ENCODE measurements around the gene C9orf57.
"Not testable (repeated sequence)": the region's sequence is repeated elsewhere in the genome, so short reads cannot be mapped to it uniquely, and the experiment has no call there.

Gene C9orf57, protein sequence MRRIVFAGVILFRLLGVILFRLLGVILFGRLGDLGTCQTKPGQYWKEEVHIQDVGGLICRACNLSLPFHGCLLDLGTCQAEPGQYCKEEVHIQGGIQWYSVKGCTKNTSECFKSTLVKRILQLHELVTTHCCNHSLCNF

DNA sequence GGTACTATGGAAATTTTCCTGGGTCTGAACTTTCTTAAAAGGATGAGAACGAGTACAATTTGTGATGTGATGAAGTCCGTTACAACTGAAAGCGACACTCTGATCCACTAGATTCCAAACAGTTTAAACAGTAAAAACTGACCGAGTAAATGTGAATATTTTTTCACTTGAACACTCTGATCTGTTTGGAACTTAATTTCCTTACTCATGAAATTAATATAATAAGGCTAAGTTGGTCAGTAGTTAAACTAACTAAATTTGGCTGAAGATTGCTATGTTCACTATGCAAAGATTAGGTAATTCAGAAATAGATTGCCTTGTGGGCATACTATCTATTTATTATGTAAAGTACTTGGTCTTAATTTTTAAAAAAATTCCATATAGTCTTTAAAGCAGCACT lies at the start of gene C9orf57:
TSS of gene C9orf57 (minus strand) at position 101 of the 400 bp plus-strand sequence. CDS start 1,282 bp downstream, outside the sequence.
- no peak for DNase-seq (ENCODE audit: low read depth, low spot score)

DNA sequence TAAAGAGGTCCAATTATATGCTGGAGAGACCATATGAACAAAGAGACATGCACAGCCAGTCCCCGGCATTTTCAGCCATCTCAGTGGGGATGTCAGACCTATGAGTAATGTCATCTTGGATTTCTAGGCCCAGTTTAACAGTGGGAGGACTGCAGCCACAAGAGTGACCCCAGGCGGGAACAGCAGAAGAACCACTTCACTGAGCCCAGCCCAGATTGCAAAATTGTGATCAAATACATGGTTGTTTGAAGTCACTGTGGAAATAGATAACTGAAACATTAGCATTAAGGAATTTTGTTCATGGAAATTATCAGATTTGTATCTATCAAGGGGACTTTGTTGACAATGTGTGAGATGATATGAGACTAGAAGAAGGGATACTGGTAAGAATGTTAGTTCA lies 42.1 kb upstream of the C9orf57 start:
- no peak for DNase-seq (ENCODE audit: low read depth, low spot score)

DNA sequence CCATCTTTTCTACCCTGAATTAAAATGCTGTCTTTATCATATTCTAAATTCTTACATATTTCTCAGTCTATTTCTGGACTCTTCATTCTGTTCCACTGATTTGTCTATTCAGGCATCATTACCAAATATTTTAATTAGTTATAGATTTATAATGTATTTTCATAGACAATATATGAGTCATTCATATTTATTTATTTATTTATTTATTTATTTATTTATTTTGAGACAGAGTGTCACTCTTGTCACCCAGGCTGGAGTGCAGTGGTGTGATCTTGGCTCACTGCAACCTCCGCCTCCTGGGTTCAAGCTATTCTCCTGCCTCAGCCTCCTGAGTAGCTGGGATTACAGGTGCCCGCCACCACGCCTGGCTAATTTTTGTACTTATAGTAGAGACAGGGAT lies 35.1 kb upstream of the C9orf57 start:
- DNase-seq (ENCODE audit: low read depth, low spot score) = not testable (repeated sequence)

DNA sequence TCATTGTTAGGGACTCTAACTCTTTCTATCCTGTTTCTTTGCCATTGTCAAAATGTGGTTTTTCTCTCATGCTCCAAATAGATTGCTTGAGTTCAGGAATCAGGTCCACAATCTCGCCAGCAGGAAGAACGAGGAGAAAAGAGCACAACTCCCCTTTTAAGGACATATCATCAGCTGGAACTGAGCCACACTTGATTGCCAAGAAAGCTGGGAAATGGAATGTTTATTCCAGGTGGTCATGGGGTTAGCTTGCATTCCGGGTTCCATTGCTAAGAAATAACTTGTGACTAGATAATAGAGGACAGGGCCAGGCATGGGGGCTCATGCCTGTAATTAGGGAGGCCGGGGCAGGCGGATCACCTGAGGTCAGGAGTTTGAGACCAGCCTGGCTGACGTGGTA lies 32.4 kb upstream of the C9orf57 start:
- no peak for DNase-seq (ENCODE audit: low read depth, low spot score)

DNA sequence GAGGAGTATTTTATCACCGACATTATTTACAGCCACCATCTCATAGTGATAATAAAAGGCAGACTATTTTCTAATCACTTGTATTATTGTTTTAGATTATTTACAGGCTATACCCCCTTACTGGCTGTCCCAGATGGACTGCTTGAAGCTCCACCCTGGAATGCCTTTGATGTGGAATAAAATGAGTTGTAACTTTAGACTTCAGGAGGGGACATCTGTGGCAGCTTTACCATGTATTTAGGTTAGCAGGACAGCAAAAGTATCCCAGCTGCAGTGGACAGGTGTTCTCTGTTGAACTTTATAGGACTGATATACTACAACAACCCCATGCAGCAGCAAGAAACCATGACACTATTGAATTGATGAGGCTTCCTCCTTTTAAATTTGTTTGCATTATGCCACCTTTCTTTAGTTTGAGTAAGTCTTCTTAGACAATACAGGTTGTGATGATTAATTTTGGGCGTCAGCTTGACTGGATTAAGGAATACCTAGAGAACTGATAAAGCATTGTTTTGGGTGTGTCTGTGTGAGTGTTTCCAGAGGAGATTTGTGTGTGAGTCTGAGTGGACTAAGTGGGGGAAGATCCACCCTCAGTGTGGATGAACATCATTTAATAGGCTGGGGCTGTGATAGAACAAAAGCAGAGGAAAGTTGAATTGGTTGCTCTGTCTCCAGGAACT lies 29.2 kb upstream of the C9orf57 start:
- no peak for DNase-seq (ENCODE audit: low read depth, low spot score)

DNA sequence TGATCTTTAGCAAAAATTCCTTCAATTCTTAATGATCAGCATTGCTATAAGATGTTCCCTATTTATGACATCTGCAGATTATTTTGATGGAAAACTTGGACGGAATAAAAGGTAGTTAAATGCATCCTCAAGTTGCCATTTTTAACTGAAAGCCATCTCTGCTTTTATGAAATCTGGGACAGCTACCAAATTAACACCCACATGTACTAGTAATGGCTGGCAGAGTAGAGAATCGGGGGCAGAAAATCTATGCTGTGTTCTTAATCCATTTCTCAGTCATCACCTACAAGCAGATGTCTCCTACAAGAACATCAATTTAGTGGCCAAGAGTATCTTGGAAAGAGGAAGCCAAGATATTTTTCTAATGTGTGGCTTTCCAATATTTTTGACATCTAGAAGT lies 22.1 kb upstream of the C9orf57 start:
- no peak for DNase-seq (ENCODE audit: low read depth, low spot score)

DNA sequence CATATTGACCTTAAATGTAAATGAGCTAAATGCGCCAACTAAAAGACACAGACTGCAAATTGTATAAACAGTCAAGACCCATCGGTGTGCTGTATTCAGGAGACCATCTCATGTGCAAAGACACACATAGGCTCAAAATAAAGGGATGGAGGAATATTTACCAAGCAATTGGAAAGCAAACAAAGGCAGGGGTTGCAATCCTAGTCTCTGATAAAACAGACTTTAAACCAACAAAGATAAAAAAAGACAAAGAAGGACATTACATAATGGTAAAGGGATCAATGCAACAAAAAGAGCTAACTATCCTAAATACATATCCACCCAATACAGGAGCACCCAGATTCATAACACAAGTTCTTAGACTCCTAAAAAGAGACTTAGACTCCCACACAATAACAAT lies 14.3 kb upstream of the C9orf57 start:
- not testable (repeated sequence) for DNase-seq (ENCODE audit: low read depth, low spot score)

DNA sequence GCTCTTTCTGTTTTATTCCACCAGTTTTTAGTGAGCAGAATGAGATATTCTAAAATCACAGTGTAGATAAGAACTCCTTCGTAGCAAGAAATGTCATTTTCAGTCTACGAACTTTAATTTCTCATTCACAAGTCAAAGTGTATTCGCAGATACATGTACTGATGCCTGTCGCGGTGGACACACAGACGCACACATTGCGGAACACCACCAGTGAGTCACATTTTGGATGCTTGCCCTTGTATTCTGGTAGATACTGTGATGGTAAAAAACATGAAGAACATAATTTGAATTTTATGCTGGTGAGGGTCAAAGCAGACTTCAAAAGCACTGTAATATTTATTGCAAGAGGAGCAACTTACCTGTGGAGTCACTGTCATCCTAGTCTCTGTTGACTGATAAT lies 4.7 kb upstream of the C9orf57 start:
- DNase-seq (ENCODE audit: low read depth, low spot score) = no peak

DNA sequence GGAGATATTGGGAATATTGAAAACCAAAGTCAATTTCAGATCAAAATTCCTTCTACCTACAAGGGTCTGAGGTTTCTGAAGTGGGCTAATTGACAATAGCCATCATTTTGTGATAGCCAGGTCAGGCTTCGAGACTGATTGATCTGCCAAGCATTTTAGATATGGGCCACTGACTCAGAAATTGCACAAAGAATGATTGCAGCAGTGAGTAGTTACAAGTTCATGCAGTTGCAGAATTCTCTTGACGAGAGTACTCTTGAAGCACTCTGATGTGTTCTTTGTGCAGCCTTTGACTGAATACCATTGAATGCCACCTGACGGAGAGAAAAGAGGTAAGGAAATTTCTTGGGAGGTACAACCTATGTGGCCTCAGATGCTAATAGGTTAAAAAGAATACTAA lies 8.3 kb downstream of the C9orf57 start:
- no peak for DNase-seq (ENCODE audit: low read depth, low spot score)

DNA sequence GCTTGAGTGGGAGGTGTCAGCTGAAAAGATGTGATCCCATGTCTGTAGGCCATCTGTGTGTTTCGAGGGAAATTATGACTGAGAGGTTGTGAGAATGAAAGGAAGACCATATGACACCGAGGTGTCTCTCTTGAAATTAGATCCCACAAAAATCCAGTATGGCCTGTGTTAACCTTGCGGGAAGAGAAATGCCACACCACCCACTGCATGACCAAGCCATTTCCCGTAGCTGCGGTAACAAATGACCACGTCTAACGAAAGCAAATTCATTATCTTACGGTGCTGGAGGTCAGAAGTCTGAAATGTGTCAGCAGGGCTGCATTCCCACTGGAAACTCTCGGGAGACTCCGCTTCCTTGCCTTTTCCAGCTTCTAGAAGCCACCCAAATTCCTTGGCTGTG lies 11.6 kb downstream of the C9orf57 start:
- no peak for DNase-seq (ENCODE audit: low read depth, low spot score)

DNA sequence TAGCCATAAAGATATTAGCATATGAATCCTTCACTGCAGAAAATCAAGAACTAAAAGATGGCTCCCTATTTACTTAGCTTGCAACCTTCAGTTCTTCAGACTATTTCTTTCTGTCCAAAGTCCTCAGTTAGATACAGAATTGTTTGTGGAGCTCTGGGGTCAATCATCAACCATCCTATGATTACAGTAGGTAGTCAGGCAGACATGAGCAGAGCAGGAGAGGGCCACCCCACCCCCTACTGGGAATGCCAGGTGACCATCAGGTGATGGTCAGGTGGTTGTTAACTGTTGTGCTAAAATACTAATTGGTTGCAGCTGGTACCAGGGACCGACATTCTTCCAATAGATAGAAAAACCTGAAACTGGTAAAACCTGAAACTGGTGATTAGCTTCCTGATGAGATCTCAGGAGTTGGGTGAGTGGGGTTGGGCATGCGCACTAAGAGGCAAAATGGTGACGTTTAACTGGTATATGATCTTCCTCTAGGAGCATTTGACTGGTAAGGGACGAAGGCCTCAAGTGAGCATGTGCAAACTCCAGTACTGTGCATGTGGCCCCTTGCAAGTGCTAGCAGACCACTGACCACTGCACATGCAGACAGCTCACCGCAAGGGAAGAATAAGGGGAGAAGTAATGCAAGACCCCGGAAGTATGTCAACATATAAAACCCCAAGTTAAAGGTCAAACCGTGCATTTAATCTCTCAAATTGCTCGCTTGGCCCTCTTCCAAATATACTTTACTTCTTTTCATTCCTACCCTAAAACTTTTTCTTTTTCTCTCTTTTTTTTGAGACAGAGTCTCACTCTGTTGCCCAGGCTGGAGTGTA lies 13.6 kb downstream of the C9orf57 start:
- DNase-seq (ENCODE audit: low read depth, low spot score) = no peak

DNA sequence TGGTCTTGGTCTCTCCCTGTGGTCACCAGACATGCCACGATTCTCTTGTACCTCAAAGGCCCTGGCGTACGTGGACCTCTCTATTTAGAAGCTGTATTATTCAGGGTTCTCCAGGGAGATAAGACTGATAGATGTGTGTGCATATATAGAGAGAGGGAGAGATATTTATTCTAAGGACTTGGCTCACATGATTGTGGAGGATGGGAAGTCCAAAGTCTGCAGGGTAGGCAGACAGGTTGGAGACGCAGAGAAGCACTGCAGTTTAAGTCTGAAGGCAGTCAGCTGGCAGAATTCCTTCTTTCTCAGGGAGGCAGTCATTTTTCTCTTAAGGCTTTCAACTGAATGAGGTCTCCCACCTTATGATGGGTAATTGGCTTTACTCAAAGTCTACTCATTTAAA lies 16.3 kb downstream of the C9orf57 start:
- DNase-seq (ENCODE audit: low read depth, low spot score) = no peak

DNA sequence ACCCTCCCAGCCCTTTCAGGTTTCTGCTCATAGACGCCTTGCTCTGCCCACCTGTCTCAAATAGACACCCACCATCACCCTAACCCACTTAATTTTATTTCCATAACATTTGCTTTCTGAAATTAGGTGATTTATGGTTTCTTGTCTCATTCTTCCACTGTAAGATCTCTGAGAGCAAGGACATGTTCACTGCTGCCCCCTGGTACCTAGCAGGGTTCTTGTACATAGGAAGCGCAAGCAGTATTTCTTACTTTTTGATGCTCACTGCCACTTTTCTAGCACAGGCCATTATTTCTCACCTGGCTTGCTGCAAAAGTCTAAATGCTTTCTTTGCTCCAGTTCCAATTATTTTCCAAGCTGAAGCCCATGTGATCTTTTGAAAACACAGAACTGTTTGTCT lies 16.8 kb downstream of the C9orf57 start:
- DNase-seq (ENCODE audit: low read depth, low spot score) = no peak

DNA sequence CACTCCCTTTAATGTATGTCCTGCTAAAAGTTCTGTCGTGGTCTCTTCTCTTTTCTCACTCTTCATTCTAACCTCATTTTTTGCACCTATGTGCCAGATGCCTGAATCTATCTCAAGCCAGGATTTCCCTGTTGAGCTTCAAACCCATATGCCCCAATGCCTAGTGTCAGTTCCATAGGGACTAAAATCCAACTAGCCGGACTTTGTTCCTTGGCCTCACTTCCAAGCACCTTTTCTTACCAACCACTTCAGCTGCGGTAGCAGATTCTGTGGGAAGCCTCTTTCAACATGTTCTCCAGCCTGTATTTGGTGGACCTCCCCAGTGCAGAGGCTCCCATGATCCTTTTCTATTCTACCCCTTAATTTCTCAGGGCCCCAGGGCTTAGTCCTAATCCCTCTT lies 17.5 kb downstream of the C9orf57 start:
- no peak for DNase-seq (ENCODE audit: low read depth, low spot score)

DNA sequence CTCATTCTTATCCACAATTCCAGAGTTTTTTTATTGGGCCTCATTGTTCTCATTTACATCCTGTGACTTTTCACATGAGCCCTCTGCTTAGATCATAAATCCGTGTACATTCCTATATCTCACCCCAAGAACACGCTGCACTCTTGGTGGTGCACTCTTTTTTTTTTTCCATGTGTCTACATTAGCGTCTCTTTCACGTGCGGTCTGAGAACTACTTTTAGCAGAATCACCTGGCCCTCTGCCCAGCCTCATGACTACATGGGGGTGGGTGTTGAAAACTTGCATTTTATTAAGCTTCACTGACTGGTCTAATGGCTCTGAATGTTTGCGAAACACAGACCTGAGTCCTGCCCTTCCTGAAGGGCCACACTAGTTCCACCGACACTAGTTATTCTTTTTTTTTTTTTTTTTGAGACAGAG lies 18.6 kb downstream of the C9orf57 start:
- no peak for DNase-seq (ENCODE audit: low read depth, low spot score)

DNA sequence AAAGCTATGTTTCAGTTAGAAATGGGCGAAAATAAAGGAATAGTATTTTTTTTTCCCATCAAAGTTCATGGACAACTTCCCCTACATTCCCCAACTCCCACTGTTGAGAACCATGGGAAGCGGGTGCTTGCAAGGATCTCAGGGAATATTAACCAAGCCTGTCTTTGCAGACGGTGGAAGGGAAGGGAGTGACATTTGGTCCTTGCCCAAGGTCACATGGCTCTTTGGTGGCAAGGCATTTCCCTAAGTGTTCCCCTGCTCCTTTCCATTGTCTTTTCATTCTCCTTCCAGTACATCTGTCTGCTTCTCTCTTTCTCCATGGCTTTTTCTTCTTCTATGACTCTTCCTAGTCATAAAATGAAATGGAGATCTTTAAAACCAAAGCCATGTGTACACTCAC lies 19.0 kb downstream of the C9orf57 start:
- DNase-seq (ENCODE audit: low read depth, low spot score) = no peak

DNA sequence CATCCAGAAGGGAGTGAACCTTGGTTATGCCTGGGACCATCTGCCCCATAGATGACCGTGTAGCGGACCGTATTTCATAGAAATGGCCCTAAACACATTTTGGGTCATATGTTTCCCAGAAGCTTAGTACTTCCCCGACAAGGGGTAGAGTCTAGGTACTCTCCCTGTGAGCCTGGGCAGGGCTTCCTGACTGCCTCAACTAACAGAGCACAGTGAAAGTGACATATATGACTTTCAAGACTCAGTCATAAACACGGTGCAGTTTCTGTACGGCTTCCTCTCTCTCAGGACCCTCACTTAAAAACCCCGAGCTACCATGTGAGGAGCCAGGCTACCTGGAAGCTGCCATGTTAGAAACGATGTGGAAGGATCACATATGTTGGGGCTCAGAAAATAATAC lies 20.9 kb downstream of the C9orf57 start:
- DNase-seq (ENCODE audit: low read depth, low spot score) = no peak

DNA sequence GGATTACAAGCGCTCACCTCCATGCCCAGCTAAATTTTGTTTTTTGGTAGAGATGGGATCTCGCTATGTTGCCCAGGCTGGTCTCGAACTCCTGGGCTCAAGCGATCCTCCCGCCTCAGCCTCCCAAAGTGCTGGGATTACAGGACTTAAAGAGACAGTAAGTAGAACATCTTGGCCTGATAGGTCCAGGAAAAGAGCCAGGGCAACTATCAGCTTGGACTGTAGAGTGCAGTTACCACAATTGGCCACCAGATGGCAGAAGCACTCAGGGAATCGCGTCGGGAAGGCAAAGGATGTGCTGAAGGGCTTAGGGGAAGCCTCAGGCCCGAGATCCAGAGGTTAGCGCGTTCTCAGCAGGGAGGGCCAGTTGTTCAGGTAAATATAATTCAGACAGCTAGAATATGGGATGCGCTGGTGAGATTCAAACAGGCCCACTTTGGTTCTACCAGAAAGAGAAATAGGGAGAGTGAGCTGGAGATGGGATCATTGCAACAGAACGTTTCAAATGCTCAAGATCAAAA lies 21.5 kb downstream of the C9orf57 start:
- peak; percentile 27 for DNase-seq (ENCODE audit: low read depth, low spot score)

DNA sequence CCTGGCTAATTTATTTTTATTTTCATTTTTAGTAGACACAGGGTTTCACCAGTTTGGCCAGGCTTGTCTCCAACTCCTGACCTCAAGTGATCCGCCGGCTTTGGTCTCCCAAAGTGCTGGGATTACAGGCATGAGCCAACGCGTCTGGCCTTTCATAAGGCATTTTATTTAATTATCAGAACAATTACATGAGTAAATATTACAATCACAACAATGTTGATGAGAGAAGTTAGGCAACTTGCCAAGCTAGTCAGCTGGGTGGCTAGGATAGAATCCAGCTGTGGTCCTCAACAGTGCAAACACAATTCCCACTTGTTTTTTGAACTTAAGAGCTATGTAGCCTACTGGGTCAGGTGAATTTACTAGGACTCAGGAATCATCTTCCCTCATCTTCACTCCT lies 22.0 kb downstream of the C9orf57 start:
- no peak for DNase-seq (ENCODE audit: low read depth, low spot score)

DNA sequence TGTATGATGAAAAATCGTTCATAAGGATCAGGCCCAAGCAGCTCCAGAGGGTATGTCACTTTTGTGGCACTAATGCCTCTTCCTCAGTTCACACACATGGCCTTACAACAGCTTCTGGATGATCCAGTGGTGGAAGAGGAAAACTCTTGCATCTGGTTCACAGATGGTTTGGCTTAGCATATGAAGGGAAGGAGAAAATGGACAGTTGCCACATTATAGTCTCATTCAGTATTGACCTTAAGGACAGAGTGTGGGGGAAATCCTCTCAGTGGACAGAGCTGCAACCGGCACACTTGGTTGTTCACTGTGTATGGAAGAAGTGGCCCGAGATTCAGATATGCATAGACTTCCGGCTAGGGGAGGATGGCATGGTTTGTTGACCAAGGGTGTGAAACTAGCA lies 22.8 kb downstream of the C9orf57 start:
- no peak for DNase-seq (ENCODE audit: low read depth, low spot score)

DNA sequence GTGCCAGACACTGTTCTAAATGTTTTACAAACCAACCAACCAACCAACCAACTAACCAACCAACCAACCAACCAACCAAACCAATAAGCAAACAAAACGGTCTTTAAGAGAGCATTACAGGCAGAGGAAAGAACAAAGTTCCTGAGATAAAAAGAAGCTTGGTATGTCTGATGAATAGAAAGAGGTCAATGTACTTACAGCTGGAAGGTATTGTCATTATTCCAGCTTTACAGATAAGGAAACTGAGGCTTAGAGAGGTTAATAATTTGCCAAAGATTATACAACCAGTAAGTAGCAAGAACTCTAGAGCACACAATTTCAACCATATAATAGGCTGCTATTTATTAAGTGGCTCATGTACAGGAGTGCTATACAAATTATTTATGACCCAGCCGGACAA lies 29.6 kb downstream of the C9orf57 start:
- DNase-seq (ENCODE audit: low read depth, low spot score) = no peak

DNA sequence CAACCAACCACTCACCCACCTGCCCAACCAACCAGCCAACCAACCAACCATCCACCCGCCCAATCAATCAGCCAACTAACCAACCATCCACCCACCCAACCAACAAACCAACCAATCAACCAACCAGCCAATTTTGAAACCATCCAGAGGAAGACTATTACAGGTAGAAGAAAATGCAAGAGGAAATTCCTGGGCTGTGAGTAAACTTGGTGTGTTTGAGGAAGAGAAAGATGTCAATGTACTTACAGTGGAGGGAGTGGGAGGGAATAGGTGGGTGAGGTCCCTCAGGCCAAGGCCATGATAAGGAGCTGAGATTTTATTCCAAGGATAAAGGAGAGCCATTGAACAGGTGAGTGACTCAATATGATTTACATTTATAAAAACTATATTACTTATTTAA lies 30.4 kb downstream of the C9orf57 start:
- DNase-seq (ENCODE audit: low read depth, low spot score) = no peak

DNA sequence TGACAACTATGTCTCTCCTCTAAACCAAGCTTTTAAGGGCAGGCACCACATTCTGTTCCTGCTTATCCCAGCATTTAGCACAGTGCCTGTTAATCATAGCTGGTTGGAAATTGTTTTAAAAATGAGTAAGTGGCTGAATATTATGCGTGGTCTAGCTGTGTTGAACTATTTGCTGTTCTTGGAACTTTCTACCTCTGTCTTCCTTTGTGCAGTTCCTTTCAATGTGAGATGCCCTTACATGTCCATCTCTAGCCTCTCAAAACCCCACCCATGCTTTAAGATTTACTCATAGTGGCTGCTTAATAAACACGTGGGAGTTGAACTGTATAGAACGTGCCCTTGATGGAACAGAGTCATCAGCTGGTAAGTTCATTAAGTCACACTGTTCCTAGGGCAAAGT lies 34.5 kb downstream of the C9orf57 start:
- DNase-seq (ENCODE audit: low read depth, low spot score) = no peak
